Keratinocyte (primary cell): ENCODE measurements around the gene KIF1B.

Experiments
- CTCF ChIP-seq, 3 experiments: IDR thresholded peaks in 1 of 3; conservative IDR thresholded peaks in 1 of 3; optimal IDR thresholded peaks in 1 of 3; 2 replicates in 2 of 3; 3 replicates in 1 of 3; pipeline versions ENCODE3 to v1.5.1; 2011; ENCODE audit warnings: low read length in 3 of 3, mild to moderate bottlenecking in 3 of 3, moderate library complexity in 2 of 3, control low read depth in 1 of 3, inconsistent platforms in 1 of 3; ENCODE audit not compliant: insufficient read depth in 2 of 3; ENCODE audit errors: extremely low read depth in 1 of 3
- EZH2 ChIP-seq: IDR thresholded peaks from one replicate; pipeline ENCODE4 v1.6.1; 2012; ENCODE audit warnings: inconsistent platforms, mild to moderate bottlenecking, low read length, moderate library complexity

GRCh38 chr1:10299151-10299550, 88.8 kb downstream of the KIF1B start:
- TF ChIP-seq CTCF (optimal IDR thresholded peaks at IDR 0.05 in 1 of 3, IDR thresholded peaks at IDR 0.05 in 1 of 3, conservative IDR thresholded peaks at IDR 0.05 in 1 of 3; ENCODE audit: extremely low read depth in 1 of 3, insufficient read depth in 2 of 3, low read length in 3 of 3) (no peak), EZH2 (no peak)
